HG03097 (cell line): ENCODE data around the gene FTH1.
"Not testable (repeated sequence)": the region's sequence is repeated elsewhere in the genome, so short reads cannot be mapped to it uniquely, and the experiment has no call there.

ENCODE experiments used
- ATAC-seq: cut with Tn5 transposase; IDR thresholded peaks from one replicate; pipeline ENCODE4 v1.9.1; 2021; ENCODE audit not compliant: unreplicated experiment, low FRiP score

Gene FTH1

DNA sequence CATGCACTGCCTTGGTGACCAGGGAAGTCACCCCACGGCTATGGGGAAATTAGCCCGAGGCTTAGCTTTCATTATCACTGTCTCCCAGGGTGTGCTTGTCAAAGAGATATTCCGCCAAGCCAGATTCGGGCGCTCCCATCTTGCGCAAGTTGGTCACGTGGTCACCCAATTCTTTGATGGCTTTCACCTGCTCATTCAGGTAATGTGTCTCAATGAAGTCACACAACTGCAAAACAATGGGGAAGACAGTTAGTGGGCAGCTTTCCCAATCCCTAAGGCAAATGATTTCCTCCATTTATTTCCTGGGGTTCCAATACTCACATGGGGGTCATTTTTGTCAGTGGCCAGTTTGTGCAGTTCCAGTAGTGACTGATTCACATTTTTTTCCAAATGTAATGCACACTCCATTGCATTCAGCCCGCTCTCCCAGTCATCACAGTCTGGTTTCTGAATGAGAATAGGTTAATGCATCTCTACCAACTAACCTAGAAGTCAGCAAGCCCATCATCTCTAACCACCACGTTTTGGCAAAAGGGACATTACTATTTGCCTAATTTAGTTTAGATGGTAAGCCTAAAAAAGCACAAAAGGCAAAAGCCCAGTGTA is 2.7 kb downstream of the FTH1 start:
- ATAC-seq, result not testable (repeated sequence)

- ATAC-seq, result no peak
These were observed 3.3 kb downstream of the FTH1 start for GRCh38 chr11:61964058-61964665.

GRCh38 chr11:61963282-61964057 is 4.0 kb downstream of the FTH1 start:
- ATAC-seq, result no peak

GRCh38 chr11:61963016-61963281 is 4.5 kb downstream of the FTH1 start:
- ATAC-seq, result no peak

DNA sequence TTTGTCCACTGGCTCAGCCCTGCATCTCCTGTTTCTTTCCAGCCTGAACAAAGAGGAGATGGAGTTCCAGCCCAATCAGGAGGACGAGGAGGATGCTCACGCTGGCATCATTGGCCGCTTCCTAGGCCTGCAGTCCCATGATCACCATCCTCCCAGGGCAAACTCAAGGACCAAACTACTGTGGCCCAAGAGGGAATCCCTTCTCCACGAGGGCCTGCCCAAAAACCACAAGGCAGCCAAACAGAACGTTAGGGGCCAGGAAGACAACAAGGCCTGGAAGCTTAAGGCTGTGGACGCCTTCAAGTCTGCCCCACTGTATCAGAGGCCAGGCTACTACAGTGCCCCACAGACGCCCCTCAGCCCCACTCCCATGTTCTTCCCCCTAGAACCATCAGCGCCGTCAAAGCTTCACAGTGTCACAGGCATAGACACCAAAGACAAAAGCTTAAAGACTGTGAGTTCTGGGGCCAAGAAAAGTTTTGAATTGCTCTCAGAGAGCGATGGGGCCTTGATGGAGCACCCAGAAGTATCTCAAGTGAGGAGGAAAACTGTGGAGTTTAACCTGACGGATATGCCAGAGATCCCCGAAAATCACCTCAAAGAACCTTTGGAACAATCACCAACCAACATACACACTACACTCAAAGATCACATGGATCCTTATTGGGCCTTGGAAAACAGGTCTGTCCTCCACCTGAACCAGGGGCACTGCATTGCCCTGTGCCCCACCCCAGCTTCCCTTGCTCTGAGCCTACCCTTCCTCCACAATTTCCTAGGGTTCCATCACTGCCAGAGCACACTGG is 5.0 kb downstream of the FTH1 start:
- no peak for ATAC-seq

DNA sequence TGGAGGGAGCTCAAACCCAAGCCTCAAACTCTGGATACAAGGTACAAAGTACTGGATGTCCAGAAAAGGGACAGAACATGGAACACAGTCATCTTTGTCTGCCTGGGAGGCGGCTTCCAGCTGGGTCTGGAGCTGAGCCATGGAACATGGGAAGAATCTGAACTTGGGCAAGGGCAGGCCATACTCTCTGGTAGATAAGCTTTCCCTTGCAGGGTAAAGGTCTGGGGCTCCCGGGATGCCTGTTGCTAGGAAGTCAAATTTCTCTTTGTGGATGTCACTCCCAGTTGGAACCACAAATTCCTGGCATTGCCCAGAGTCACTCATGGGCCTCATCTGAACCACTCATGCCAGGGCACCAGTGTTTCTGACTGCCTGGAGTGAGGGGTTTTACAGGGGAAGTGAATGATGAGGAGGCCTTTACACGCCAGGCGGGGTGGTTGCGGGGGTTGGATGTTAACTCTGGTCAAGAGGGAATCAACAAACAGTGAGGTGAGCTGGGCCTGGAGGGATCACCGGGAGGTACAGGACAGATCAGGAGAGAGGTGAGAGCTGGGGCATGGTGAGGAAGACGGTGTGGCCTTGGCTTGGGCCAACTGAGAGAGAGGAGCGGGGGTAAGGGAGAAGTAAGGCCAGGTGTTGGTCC is 5.7 kb downstream of the FTH1 start:
- no peak for ATAC-seq

- ATAC-seq, result no peak
These were observed 6.9 kb downstream of the FTH1 start for GRCh38 chr11:61960532-61960931.

- no peak for ATAC-seq
These were observed 7.8 kb downstream of the FTH1 start for GRCh38 chr11:61959678-61960077.

DNA sequence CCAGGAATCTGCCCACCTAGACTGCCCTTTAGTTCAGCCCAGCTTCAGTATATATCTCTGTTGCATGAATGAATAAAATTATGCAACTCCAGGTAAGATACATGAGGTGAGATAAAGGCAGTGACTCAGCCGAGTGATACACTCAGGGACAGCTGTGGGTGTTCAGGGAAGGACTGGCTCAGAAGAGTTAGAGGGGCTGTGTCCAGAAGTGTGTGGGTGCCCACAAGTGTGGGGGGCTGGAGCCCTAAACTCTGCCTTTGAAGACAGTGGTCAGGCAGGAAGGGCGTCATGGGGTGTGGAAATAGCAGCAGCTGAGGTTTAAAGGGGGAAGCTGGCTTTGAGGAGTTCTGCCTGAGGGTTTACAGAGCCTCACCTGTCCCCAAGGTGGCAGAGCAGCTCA is 8.3 kb downstream of the FTH1 start:
- ATAC-seq, result no peak

DNA sequence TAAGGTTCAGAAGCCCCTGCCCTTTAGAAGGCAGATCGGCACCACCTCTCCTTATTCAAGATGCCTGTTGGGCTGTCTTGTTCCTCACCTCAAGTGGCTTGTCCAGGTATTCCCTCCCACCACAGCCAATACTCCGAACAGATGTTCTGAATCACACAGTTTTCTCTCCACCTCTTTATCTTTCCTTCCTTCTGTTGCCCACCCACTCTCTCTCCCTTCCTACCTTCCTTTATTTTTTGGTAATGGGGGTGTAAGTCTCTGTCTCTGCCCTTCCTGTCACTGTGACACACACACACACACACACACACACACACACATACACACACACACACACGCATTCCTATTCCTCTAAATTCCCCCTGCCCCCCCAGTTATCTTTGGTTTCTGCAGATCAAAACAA is 8.8 kb downstream of the FTH1 start:
- no peak for ATAC-seq

- ATAC-seq, result no peak
These were observed 10.2 kb downstream of the FTH1 start for GRCh38 chr11:61957021-61957770.

- ATAC-seq, result no peak
These were observed 11.0 kb downstream of the FTH1 start for GRCh38 chr11:61956191-61957020.

DNA sequence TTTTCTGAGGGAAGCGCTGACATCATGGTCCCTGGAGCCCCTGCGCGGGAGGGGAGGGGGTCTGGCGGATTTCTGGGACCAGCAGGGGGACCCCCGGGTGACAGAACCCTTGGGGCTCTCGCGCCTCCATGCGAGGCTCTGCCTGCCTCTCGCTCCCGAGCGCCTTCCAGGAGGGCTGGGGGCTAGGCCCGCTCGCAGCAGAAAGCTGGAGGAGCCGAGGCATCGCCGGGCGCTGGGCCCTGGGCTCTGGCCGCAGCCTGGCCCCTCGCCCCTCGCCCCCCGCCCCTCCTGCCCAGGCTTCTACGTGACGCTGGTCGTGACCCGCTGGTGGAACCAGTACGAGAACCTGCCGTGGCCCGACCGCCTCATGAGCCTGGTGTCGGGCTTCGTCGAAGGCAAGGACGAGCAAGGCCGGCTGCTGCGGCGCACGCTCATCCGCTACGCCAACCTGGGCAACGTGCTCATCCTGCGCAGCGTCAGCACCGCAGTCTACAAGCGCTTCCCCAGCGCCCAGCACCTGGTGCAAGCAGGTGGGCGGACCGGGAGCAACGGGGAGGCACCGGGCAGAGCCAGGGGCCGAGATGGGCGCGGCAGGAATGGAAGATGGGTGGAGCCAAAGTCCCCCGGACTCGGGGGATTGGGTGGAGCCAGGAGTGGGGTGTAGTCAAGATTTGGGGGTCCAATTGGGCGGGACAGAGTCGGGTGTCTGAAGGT is 11.9 kb downstream of the FTH1 start:
- ATAC-seq, result no peak

GRCh38 chr11:61954851-61955421 is 12.5 kb downstream of the FTH1 start:
- no peak for ATAC-seq

- ATAC-seq, result no peak
These were observed 13.2 kb downstream of the FTH1 start for GRCh38 chr11:61954106-61954850.

DNA sequence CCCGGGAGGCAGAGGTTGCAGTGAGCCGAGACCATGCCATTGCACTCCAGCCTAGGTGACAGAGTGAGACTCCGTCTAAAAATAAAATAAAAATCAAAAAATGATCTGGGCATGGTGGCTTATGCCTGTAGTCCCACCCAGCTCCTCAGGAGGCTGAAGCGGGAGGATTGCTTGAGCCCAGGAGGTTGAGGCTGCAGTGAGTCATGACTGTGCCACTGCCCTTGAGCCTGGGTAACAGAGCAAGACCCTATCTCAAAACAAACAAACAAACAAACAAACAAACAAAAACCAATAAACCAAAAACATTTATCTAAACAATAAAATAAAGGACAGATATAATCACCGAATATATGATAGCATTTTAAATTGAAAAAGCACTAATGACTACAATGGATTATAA is 13.8 kb downstream of the FTH1 start:
- ATAC-seq, result not testable (repeated sequence)

DNA sequence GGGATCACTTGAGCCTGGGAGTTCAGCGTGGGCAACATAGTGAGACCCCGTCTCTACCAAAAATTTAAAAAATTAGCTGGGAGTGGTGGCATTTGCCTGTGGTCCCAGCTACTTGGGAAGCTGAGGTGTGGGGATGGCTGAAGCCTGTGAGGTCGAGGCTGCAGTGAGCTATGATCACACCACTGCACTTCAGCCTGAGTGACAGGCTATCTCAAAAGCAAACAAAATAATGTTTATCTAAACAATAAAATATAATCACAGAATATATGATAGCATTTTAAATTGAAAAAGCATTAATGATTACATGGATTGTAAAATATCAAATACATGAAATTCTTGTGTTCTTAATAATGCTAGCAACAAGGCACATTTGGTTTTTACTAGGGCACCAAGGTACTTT is 14.6 kb downstream of the FTH1 start:
- no peak for ATAC-seq
